Stromal cell of bone marrow (primary cell): ENCODE data around the gene GSTA3.
"Not testable (repeated sequence)": the region's sequence is repeated elsewhere in the genome, so short reads cannot be mapped to it uniquely, and the experiment has no call there.

ENCODE experiments used
- DNase-seq: peaks from one replicate; pipeline ENCODE4 v3.0.0-alpha.2; 2012; ENCODE audit warnings: low read depth

GSTA3 gene

GRCh38 chr6:52858416-52858815, 51.1 kb downstream of the GSTA3 start:
- no peak for DNase-seq

GRCh38 chr6:52856137-52856536, 53.4 kb downstream of the GSTA3 start:
- not testable (repeated sequence) for DNase-seq

- no peak for DNase-seq
Observed at GRCh38 chr6:52849137-52849536, 60.4 kb downstream of the GSTA3 start.
